ENCODE data around the gene GTPBP2.

- TF ChIP-seq CTCF (IDR thresholded peaks at IDR 0.05; ENCODE audit: control extremely low read depth in 1 of 3, insufficient read depth in 1 of 3, low read depth in 1 of 3, low read length in 3 of 3), result no peak
- no peak for TF ChIP-seq MAFK (IDR thresholded peaks at IDR 0.05; ENCODE audit: low read depth, low read length)
- no peak for TF ChIP-seq MAX (IDR thresholded peaks at IDR 0.05)
- no peak for TF ChIP-seq USF2 (IDR thresholded peaks at IDR 0.05; ENCODE audit: low read length)
- TF ChIP-seq POLR2A (IDR thresholded peaks at IDR 0.05; ENCODE audit: control extremely low read depth in 1 of 2, low read depth in 2 of 2, low read length in 2 of 2), result 0 out of 3 replicates have a peak, but pooled peaks of 1 of the 2 experiments have one; percentile 19
- no peak for TF ChIP-seq KDM1A (IDR thresholded peaks at IDR 0.05; ENCODE audit: borderline replicate concordance, low read length)
- TF ChIP-seq PHF8 (conservative IDR thresholded peaks at IDR 0.05; ENCODE audit: low read depth, low read length), result no peak
- no peak for TF ChIP-seq SIN3A (conservative IDR thresholded peaks at IDR 0.05 in 1 of 2, IDR thresholded peaks at IDR 0.05 in 1 of 2; ENCODE audit: low read depth in 1 of 2, low read length in 2 of 2)
- no peak for TF ChIP-seq RBBP5 (IDR thresholded peaks at IDR 0.05; ENCODE audit: borderline replicate concordance, low read depth, low read length)
- TF ChIP-seq GTF2F1 (IDR thresholded peaks at IDR 0.05; ENCODE audit: borderline replicate concordance, low read depth, low read length), result no peak
- TF ChIP-seq SAP30 (IDR thresholded peaks at IDR 0.05; ENCODE audit: insufficient read depth, insufficient replicate concordance, low read length), result no peak
- no peak for TF ChIP-seq RAD21 (IDR thresholded peaks at IDR 0.05 in 1 of 2, conservative IDR thresholded peaks at IDR 0.05 in 1 of 2; ENCODE audit: low read depth in 2 of 2, low read length in 2 of 2)
- no peak for TF ChIP-seq ATF3 (IDR thresholded peaks at IDR 0.05; ENCODE audit: insufficient read depth, low read depth, low read length)
- TF ChIP-seq CHD2 (IDR thresholded peaks at IDR 0.05; ENCODE audit: low read length), result no peak
These were observed 12.2 kb downstream of the GTPBP2 start for GRCh38 chr6:43616725-43617472.
